Suppressor macrophage treated with lipopolysaccharide for 1 hour (primary cell): ENCODE results near the gene SSNA1.

Experiments
- DNase-seq, 3 donors: peaks; one replicate each; pipeline ENCODE4 v3.0.0-alpha.2; 2020 to 2022

The SSNA1 gene

DNA sequence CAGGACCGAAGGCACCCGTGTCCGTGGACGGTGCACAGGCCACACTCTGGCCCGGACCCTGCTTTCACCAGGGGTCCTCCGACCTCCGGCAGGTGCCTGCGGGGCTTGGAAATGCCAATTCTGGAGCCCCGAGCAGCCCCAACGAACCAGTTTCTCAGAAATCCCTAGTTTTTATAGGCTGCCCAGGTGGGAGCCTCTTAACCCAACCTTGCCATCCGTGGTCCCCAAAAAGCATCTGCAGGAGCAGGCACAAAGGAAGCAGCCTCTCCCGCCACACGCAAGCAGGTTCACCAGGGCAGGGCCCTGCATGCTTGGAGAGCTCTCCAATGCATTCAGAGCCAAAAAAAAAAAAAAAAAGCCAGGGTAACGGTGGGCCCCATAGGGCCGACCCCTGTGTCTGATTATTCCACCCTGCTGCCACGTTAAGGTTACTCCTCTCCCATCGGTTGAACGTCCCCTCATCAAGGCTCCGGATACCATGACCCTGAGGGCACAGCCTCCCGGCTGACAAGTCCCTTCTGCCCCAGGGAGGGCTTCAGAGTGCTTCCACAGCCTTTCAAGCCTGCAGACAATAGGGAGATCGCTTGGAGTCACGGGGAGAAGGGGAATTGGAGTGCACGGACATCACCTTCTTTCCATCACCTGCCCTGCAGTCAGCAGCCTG, 12.9 kb downstream of the SSNA1 start:
- no peak for DNase-seq

- DNase-seq = no peak
Observed at GRCh38 chr9:137202966-137203365, 14.5 kb downstream of the SSNA1 start.

DNA sequence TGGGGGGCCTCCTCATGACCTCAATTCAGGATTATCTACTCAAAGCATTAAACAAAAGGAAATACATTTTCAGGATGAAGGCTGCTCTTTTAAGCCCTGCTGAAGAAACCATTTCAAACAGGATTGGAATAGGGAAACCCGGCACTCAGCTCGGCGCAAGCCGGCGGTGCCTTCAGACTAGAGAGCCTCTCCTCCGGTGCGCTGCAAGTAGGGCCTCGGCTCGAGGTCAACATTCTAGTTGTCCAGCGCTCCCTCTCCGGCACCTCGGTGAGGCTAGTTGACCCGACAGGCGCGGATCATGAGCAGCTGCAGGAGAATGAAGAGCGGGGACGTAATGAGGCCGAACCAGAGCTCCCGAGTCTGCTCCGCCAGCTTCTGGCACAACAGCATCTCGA, 16.3 kb downstream of the SSNA1 start:
- DNase-seq = no peak

- peak; percentile 93 to 97 (median 96) for DNase-seq
Observed at GRCh38 chr9:137205126-137206069, 16.9 kb downstream of the SSNA1 start, which contains the start of the genes NDOR1 and TMEM203. NDOR1 (plus strand) TSS chr9:137205700; CDS start chr9:137205778, 78 bp downstream. TMEM203 (minus strand) TSS chr9:137205648; CDS start chr9:137205414, 234 bp downstream.

- DNase-seq = no peak
Observed at GRCh38 chr9:137206602-137207001, 18.1 kb downstream of the SSNA1 start.

DNA sequence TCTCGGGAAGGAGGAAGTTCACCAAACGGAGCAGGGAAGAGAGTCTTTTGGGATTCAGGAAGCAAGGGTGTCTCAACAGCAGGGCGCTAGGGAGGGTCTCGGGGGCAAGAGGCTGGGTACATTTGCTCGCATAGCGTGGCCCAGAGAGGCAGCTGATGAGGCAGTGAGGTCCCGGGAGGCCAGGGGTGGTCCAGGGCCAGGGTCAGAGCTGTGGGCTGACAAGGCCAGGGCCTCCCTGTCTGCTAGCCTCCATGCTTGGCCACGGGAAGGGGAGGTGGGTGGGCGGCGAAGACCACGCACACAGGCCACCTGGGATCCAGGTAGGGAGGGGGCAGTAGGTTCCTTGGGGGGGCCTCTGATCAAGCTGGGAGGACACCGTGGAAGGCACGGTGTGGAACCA, 23.1 kb downstream of the SSNA1 start:
- DNase-seq = no peak

DNA sequence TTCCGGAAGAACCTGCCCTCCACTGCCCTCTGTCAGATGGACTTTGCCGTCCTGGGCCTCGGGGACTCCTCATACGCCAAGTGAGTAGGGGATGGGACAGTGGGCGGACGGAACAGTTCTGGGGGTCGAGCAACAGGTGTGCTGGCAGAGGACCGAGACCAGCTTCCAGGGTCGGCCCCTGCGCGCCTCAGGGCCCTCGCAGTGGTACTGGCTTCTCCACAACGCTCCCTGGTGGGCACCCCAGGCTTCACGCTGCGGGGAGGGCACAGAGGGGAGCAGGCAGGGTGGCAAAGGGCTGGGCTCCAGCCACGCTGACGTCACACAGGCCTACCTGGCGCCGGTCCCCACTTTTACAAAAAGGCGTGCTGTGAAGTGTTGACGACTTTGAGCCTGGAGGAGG, 24.0 kb downstream of the SSNA1 start:
- DNase-seq = no peak

DNA sequence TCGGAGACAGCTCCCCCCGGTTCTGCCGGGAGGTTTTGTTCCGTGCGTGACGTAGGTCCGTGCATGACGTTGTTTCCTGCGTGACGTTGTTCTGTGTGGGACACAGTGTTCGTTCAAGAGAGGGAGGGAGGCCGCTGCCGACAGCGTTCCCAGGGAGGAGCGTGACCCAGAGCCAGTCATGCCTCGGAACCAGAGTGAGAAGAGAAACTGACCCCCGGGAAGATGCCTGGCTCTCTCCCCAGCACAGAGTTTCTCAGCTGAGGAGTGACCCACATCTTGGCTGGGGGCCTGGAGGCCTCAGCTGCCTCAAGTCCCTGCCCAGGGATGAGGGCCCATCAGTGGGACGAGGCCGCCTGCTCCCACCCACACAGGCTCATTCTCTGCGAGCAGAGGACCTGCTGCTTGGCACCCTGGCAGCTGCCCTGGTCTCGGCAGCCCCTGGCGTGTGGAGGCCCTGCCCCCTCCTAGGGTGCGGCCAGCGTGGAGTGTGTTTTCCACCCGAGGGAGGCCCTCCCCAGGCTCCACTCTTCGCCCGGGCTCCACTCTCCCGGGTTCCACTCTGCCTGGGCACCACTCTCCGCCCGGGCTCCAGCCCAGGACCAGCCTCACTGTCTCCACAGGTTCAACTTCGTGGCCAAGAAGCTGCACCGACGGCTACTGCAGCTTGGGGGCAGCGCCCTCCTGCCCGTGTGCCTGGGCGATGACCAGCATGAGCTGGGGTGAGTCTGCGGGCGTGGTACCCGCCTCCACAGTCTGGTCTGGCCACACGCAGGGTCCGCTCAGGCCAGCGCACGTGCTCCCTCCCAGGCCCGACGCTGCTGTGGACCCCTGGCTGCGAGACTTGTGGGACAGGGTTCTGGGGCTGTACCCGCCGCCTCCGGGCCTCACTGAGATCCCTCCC, 24.9 kb downstream of the SSNA1 start:
- DNase-seq = no peak

DNA sequence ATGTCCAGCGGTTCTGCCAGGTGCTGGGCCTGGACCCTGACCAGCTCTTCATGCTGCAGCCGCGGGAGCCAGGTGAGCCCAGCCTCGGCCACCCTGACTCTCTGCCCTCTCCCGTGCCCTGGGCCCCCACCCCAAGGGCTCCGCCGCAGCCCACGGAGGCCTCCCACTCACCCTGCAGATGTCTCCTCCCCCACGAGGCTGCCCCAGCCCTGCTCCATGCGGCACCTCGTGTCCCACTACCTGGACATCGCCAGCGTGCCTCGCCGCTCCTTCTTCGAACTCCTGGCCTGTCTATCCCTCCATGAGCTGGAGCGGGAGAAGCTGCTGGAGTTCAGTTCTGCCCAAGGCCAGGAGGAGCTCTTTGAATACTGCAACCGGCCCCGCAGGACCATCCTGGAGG, 26.1 kb downstream of the SSNA1 start:
- no peak for DNase-seq

DNA sequence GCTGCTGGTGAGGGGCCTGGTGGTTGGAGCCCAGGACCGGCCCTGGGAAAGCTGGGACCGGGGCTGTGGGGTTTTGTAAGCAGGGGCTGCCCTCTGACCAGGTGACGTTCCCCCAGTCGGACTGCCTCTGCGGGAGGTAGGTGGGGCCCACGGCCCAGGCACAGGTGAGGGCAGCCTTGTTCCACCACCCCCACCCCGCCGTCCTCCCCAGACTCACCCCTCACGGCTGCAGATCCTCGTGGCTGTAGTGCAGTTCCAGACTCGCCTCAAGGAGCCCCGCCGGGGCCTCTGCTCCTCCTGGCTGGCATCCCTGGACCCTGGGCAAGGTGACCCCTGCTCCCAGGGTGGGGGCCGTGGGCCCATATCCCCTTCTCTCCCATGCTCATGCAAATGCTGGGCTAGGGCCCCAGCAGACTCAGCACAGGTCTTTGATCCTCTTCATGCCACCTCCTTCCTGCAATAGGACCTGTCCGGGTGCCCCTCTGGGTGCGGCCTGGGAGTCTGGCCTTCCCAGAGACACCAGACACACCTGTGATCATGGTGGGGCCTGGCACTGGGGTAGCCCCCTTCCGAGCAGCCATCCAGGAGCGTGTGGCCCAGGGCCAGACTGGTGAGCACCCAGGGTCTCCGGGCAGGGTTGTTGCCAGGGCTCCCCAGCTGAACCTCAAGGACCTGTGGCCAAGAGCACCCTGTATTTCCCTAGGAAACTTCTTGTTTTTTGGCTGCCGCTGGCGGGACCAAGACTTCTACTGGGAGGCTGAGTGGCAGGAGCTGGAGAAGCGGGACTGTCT, 26.9 kb downstream of the SSNA1 start:
- DNase-seq = no peak

- no peak for DNase-seq
Observed at GRCh38 chr9:137216188-137216965, 27.9 kb downstream of the SSNA1 start.

DNA sequence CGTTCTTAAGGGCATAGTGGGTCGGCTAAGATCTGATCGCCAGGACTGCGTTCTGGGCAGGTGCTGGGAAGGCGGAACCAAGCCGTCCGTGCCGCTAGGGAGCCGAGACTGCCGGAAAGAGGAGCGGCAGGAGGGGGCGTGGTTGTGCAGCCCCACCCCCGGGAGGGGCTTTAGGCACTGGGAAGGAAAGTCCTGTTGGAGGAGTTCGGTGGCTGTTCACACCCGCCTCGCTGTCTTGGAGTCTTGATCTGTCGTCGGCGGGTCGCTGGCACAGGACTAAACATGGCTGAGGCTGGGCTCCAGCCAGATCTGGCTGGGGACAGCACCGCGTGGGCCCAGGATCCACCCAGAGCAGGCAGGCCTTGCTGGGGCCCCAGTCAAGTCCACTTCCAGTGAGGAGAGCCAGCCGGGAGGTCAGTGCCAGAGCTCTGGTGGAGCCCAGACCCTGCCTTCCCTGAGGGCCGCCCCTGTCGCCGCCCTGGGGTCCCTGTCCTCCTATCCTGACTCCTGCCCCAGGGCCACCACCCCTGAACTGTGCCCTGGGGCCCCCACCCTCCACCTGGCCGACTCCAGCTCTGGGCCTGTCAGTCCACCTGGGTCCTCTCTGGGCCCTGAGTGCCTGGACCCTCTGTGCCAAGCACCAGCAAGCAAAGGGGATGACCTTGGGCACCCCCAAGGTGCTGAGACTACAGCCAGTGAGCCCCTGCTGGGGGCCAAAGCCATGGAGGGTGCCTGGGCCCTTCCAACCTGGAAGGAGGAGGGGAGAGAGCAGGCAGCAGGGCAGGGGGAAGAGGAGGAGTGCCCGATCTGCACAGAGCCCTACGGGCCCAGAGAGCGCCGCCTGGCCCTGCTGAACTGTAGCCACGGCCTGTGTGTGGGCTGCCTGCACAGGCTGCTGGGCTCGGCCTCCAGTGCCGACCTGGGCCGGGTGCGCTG, 29.1 kb downstream of the SSNA1 start:
- DNase-seq = peak in 1 of 3 donors; percentile 32

- no peak for DNase-seq
Observed at GRCh38 chr9:137218212-137218753, 29.8 kb downstream of the SSNA1 start.

DNA sequence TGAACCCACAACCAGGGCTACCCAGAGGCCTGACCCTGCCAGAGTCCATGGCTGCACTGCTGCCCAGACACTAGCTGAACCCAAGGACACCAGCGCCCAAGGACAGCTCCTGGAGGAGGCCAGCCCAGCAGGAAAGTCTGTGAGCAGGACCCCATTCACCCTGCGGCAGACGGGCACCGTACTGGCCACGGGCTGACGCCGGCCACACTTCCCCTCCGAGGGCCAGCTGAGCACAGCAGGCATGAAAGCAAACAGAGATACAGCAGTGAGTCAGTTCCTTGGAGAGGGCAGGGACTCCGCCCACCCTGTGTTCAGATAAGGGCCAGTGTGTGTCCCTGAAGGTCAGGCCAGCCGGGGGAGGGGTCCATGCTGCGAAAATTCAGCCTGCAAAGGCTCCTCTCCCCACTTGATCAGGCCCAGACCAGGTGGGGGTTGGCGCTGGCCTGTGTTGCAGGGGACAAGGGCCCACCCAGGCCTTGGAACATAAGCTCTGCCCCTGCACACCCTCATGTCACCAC, 30.3 kb downstream of the SSNA1 start:
- peak; percentile 58 to 66 (median 59) for DNase-seq

DNA sequence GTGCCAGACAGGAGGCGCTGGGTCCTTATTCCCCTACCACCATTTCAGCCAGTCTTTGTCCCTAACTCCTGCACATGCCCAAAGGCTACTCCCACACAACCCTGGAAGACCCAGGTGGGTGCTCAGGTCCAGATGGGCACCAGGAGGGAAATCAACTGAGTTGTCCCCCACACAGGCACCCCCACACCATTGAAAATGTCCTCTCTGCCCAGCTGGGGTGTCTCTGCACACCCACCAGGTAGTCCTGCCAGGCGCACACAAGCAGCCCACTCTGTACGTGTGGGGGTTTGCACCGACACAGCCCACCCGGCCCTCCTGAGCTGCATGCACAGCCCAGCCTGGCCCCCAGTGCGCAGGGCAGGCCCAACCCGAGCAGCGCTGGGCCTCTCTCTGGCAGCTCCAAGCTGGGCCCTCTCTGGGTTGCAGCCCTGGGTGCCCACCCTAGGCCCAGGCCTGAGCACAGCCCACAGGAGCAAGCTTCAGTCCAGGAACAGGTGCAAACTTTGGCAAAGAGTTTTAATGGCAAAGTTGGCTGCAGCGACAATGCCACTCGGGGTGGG, 31.4 kb downstream of the SSNA1 start:
- DNase-seq = no peak

DNA sequence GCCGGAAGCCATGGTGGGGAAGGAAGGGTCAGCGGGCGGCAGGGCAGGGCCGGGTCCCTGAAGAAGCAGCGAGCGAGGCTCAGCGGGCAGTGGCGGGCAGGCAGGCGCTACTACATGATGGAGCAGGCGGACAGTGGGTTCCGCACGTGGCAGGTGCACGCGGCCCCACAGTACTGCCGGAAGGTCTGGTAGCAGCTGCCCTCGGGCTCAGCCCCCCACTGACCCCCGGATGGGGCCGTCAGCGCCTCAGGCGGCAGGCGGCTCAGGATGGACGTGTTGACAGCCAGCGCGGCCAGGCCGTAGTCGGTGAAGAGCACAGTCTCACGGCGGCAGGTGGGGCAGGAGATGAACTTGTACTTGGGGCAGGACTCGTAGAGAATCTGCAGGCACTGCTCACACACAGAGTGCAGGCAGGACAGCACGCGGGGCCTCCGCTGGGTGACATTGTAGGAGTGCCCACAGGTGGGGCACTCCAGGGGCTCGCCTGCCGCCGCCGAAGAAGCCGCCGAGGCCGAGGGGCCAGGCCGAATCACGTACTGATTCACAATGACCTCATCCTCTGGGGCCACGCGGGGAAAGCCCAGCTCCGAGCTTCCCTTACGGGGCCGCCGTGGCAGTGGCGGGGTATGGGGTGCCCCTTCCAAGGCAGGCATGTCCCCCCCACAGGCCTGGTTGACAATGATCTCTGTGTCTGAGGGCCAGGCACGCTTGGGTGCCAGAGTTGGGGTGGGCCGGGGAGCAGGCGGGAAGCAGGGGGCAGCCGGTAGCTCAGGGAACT, 32.0 kb downstream of the SSNA1 start:
- DNase-seq = peak in 2 of 3 donors; percentile 24 to 38

- no peak for DNase-seq
Observed at GRCh38 chr9:137221095-137221505, 32.6 kb downstream of the SSNA1 start.

DNA sequence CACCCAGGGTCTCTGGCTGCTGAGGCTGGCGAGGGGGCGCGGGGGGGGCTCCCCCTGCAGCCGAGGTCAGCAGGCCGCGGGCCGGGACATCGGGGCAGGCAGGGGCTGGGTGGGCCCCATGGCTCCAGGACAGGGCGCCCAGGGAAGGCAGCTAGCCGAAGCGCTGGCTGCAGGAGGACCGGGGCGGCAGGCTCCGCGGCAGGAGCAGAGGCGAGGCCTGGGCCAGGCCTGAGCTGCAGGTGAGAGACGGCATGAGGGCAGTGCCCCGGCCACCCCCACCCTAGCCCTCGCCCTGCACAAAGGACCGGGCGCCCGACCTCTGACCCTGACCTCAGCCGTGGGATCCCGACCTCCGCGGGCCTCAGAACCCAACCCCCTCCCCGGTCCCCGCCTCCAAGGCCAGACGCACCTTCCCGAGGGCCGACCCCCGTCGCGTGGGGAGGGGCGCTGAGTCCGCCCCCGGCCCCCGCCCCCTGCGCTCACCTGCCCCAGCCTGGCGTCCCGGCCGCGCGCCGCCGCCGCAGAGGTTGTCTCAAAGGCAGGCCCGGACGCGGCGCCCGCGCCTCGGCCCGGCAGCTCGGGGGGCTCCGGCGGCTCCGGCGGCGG, 33.1 kb downstream of the SSNA1 start:
- no peak for DNase-seq
